Measurements from ENCODE around the gene CDHR4. TPM values are rescaled to one million over a fixed set of nuclear protein-coding genes. Genes with fewer than 3 reads are reported as not detected.

Gene CDHR4
- total and polyA plus RNA-seq, 9 of the 15 experiments (the other 6 are each of a cell fraction or from before 2014, with no cell fraction given) = 0.21 TPM; not detected in 8

- ATAC-seq = no peak
- Histone ChIP-seq H3K4me1 (replicated peaks in 1 of 2; ENCODE audit: control insufficient read depth in 2 of 2, insufficient read depth in 2 of 2, low read length in 2 of 2) (no peaks in the 10 kb centered on the region), H3K9me1 (ENCODE audit: control insufficient read depth, insufficient read depth, low read length) (no peaks in the 10 kb centered on the region), H3K27ac (ENCODE audit: extremely low read depth, low read depth, low read length) (no peak overlapping the region), H3K79me2 (ENCODE audit: control insufficient read depth, insufficient read depth, low read length) (no peaks in the 10 kb centered on the region), H3K36me3 (ENCODE audit: control insufficient read depth, insufficient read depth, low read length) (peaks cover 26% of the 10 kb centered on the region; the same call in 1 of the 3 replicates), H3K9me3 (replicated peaks; ENCODE audit: control insufficient read depth, insufficient read depth, low read depth, low read length) (no peaks in the 10 kb centered on the region), H3K4me3 (no peak overlapping the region), H3K27me3 (ENCODE audit: control insufficient read depth in 2 of 2, insufficient read depth in 2 of 2, low read length in 2 of 2) (no peaks in the 10 kb centered on the region), H3K9ac (ENCODE audit: insufficient read depth in 1 of 2, low read depth in 2 of 2, low read length in 2 of 2) (no peak overlapping the region), H4K20me1 (replicated peaks; ENCODE audit: control insufficient read depth, insufficient read depth, low read length) (no peaks in the 10 kb centered on the region), H3K4me2 (ENCODE audit: insufficient read depth, low read length) (no peak overlapping the region), H2AFZ (ENCODE audit: low read depth, low read length) (no peak overlapping the region)
- WGBS (ENCODE audit: insufficient coverage, low coverage, missing lambda C conversion rate) = 53% methylated on average over 6 of the region's 6 CpGs
- ChIA-PET CTCF (ENCODE audit: low intra/inter-chr PET ratio) (no interaction called here), POLR2A (interaction anchor here (0.6 to 1.1 kb wide), 3 partner anchors 9 to 20 kb away, joined by 3 to 4 read pairs (median 4); no protein-coding TSS in a partner anchor)
- no peak for DNase-seq (ENCODE audit: extremely low read depth in 1 of 4, low spot score in 3 of 4)
- FAIRE-seq = no peak
- intact Hi-C loops (cut with micrococcal nuclease) (no loop called here), in situ Hi-C loops (cut with MboI) (no loop called here)
- TF ChIP-seq MTA1 (IDR thresholded peaks at IDR 0.05; ENCODE audit: borderline replicate concordance) (no peak), PBX2 (CRISPR knock-in tag; IDR thresholded peaks at IDR 0.05; ENCODE audit: low read depth) (no peak), PBX2 (tag; conservative IDR thresholded peaks at IDR 0.05; ENCODE audit: low read depth) (no peak), MLX (CRISPR knock-in tag; conservative IDR thresholded peaks at IDR 0.05) (no peak), ZNF282 (CRISPR knock-in tag; IDR thresholded peaks at IDR 0.05) (no peak), MAFG (tag; conservative IDR thresholded peaks at IDR 0.05) (no peak), GATAD2A (IDR thresholded peaks at IDR 0.05) (no peak), RFX5 (IDR thresholded peaks at IDR 0.05; ENCODE audit: low read depth, low read length) (no peak), FOXJ2 (tag; IDR thresholded peaks at IDR 0.05) (no peak), FUS (optimal IDR thresholded peaks at IDR 0.05; ENCODE audit: low read depth, low read length) (no peak), EP300 (IDR thresholded peaks at IDR 0.05; ENCODE audit: low read length) (no peak), PPARD (CRISPR knock-in tag; IDR thresholded peaks at IDR 0.05) (no peak)
- TF ChIP-seq, protein P1, sequence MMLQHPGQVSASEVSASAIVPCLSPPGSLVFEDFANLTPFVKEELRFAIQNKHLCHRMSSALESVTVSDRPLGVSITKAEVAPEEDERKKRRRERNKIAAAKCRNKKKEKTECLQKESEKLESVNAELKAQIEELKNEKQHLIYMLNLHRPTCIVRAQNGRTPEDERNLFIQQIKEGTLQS (IDR thresholded peaks at IDR 0.05) = no peak
- TF ChIP-seq, protein P1 (CRISPR knock-in tag; conservative IDR thresholded peaks at IDR 0.05) = no peak
- BruUV-seq (replicated peaks) = no TSS peak
Observed at GRCh38 chr3:49826016-49826415, 26.3 kb upstream of the CDHR4 start.
